TTC549 (cell line): Measurements from ENCODE around the gene UBAC2.
"Not testable (repeated sequence)": the region's sequence is repeated elsewhere in the genome, so short reads cannot be mapped to it uniquely, and the experiment has no call there.

Experiments used
- FAIRE-seq: peaks from 2 replicates; lab custom pipeline; 2012; peaks lifted over from hg19 to GRCh38; lab: Jason Lieb, UNC

The UBAC2 gene

DNA sequence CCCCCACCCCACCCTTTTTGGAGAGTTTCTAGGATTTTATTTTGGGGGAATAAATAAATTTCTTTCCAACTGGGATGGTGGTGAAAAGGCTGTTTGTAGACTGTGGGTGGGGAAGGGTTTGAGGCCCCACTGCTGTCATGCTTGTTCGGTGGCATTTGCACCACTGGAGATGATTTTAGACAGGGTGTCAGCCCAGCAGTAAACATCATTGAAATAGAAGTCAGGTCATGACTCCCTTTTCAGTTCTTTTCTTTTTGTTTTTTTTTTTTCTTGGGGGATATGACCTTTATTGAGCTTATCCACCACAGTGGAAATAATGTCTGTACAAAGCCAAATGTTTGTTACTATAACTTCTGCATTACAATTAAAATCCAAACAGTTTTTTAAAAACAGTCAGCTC is 14.1 kb downstream of the UBAC2 start:
- no peak for FAIRE-seq

DNA sequence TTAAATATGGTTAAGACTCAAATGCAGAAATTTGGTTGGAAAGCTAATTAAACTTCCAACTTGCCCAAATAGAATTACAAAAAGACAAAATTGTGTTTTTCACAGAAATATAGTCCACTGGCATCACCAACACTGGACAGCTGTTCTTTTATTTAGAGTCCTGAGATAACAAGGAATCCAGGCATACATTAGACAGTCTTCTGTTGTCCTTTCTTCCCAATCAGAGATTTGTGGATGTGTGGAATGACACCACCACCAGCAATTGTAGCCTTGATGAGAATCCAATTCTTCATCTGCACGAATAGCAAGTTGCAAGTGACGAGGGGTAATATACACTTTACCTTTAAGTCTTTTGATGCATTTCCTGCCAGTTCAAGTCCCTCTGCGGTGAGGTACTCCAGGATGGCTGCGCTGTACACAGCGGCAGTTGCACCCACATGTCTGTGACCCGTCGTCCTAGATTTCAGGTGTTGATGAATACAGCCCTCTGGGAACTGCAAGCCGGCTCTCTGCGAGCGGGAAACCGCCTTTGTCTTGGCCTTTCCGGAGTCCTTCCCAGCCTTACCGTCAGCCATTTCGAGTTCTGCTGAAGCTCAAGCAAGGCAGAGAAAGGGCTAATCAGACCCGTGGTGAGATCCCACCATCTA is 14.7 kb downstream of the UBAC2 start:
- FAIRE-seq, result no peak

DNA sequence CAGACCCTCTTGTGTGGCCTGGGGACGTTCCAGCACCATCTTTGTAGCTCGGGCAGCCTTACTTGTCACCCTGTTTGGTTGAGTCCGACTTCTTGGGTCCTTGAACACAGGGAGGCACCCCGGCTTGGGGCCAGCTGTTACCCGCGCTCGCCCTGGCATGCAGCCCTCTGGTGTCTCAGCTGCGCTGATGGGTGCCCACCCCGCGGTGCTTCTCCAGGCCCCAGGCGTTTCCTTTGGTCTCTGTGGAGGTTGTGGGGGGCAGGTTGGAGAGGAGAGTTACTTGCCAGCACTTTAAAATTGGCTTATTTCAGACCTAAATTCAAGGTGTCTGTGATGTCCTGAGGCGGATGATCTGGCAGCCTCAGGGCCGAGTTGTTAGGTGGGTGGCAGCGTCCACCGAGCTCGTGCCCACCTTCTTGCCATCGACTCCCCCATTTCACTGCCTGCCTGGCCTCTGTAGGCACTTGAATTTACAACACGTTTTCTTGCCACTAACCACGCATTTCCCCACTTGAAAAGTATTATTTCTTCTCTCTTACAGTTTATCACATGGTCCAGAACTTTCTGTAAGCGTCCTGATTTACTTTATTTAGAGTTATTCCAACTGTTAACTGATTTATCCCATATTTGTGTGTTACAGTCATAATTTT is 16.9 kb downstream of the UBAC2 start:
- no peak for FAIRE-seq

DNA sequence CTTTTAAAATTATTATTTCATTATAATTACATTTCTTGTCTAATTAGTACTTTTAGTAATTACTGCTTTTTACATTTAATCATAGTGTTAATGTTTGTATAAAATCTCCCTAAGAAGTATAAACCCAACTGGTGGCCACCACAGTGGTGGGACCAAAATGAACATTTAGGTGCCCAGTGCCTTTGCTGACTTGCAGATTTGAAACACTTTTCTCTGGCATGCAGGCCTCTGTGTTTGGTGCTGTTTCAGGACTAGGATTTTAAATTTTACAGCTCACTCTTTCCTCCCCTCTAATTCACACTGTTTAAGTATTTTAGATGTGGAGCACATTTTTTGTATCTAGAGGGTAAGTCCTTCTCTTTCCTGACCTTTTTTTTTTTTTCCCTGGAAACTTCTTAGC is 17.5 kb downstream of the UBAC2 start:
- FAIRE-seq, result no peak

DNA sequence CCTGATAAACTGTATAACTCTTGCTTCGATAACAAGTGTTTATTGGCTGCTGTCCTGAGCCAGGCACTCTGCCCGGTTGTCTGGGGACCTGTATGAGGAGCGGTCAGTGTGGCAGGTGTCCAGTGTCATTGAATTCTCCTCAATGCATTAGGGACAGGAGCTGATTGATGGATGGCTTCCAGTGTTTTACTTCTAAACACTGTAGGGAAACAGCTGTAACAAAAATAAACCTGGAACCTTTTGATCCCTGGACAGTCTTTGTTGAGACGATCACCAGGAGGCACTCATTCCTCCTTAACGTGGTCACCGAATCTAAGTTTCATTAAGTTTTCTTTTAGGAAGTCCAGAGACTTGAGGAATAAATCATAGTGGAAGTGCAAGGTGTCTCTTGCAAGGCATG is 17.9 kb downstream of the UBAC2 start:
- FAIRE-seq, result no peak

DNA sequence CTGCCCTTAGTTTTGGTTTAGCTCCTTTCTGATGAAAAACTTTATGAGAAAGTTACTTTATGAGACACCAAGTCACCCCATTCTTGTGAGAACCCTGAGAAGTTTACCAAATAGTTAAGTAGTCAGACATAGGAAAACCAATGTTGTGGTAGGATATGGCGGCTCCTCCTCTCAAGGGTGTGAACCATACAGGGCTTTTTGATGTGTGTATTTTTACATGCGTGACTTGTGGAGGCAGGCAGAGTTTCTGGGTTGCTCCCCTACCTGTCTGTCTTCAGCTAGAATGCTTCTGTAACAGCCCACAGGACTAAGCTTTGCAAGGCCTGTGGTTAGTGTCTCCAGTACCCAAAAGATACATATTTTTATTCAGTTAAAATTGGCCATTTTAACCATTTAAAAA is 18.3 kb downstream of the UBAC2 start:
- no peak for FAIRE-seq

DNA sequence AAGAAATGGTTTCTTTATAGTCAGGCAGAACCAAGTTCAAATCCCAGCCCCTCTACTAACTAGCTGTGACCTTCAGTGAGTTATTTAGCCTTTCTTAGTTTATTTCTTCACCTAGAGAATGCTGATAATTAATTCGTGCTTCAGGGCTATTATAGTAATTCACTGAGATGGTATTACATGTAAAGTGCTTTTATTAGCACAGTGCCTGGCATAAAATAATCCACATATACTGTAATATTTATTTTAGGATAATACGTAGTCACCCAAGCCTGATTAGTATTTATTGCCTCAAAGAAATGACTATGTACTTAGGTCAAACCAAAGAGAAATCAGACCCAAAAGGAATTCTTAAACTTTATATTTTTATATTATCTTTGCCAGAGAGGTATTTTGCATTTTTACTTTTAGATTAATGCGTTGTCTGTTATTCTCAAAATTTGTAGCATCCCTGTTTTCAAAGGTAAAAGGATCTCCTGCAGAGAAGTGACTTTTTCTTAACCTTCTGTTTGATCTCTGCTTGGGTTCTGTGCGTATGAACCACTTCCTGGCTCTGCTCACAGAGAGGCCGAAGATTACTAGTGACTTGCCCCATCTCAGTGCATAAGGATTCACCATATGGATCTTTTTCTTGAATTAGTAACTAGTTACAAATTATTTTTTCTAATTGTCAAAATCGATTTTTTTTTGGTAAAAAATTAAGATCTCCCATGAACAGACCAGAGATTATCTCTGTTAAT is 19.7 kb downstream of the UBAC2 start:
- no peak for FAIRE-seq

DNA sequence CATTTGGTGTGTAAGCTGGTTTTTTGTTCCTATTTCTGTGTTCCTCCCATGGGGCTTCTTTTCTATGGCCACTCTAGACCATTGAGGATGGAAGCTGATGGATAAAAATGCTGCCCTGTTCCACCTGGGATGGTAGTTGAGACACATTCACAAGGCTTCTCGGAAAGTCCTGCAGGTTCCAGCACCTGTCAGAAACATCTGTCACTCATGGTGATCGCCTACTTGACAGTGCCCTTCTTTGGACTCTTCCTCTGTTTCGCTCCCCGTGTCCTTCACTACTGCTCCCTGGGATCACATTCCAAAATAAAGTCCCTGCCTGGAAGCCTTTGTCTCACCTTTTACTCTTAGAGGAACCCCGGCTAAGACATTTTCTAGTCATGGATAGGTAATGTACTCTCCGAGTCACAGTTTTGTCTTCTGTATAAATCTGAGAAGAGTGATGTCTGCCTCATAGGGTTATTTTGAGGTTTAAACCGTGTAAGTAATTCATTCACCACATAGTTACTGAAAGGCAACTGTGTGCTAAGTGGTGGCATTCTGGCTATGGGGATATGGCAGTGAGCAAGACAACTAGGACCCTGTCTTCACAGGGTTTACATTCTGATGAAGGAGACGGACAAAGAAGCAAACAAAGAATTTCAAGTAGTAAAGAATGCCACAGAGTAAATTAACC is 21.0 kb downstream of the UBAC2 start:
- FAIRE-seq, result no peak

DNA sequence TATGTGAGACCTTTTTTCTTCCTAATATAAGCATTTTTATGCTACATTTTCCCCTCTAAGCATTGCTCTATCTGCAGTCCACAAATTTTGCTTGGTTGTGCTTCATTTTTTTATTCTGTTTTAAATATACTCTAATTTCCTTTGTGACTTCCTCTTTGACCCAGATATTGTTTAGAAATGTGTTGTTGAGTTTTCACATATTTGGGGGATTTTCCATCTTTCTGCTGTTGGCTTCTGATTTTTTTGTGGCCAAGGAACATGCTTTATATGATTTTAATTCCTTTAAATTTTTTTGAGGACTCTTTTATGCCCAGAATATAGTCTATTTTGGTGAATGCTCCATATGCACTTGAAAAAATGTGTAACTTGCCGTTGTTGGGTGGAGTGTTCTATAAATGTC is 22.9 kb downstream of the UBAC2 start:
- no peak for FAIRE-seq

DNA sequence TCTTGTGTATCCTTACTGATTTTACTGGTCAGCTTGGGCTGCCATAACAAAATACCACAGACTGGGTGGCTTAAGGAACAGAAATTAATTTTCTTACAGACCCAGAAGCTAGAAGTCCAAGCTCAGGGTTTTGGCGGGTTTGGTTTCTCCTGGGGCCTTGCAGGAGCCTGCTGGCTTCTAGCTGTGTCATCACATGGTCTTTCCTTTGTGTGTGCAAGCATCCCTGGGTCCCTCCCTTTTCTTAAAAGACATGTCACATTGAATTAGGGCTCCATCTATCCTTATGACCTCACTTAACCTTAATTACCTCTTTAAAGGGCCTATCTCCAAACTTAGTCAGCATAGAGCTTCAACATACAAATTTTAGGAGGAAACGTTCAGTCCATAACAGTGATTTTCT is 23.4 kb downstream of the UBAC2 start:
- no peak for FAIRE-seq

DNA sequence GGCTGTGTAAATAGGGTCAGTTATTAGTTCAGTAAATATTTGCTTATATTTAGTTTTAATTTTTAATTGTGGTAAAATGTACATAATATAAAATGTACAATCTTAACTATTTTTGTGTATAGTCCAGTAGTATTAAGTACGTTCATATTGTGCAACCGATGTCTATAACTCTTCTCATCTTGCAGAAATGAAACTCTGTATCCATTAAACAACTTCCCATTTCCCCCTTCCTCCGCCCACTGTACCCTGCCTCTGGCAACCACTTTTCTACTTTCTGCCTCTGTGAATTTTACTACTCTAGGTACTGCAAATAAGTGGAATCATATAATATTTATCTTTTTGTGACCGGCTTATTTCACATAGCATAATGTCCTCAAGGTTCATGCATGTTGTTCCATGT is 24.4 kb downstream of the UBAC2 start:
- FAIRE-seq, result no peak

DNA sequence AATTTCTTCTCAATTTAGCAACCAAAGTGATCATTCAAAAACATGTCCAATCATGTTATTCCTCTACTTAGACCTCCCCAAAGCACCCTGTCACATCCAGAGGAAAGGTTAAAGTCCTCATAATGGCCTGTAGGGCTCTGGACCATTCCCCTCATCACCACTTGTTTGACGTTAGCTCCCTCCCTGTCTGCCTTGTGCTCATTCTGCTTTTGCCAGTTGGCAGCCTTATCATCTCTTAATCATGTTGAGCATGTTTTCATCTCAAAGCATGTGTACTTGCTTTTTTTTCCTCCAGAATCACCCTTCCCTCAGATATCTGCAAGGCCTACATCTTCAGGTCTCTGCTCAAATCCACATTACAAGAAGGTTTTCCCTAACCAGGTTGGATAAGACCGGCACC is 25.9 kb downstream of the UBAC2 start:
- FAIRE-seq, result no peak

DNA sequence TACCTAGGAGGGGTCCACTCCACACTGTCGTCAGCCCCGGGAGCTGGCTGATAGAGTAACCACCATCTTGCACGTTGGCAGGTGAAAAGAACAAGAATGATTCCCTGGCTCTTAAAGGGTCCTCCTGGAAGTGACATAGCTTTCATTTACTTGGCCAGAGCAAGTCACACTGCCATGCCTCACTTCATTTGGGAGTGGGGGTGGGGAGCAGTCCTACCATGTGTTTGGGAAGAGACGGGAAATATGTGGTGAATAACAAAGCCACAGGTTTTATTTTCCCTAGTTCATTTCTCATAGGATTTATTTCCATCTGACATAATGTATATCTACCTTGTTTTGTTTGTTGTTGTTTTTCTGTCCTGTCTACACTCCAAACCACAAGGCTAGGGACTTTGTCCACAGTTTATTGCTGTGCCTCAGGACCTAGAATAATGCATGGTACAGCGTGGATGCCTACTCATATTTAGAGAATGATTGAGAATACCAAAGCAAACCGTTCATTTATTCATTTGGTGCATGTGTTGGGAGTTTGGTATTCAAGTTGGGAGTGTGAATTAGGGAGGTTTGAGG is 26.8 kb downstream of the UBAC2 start:
- no peak for FAIRE-seq

DNA sequence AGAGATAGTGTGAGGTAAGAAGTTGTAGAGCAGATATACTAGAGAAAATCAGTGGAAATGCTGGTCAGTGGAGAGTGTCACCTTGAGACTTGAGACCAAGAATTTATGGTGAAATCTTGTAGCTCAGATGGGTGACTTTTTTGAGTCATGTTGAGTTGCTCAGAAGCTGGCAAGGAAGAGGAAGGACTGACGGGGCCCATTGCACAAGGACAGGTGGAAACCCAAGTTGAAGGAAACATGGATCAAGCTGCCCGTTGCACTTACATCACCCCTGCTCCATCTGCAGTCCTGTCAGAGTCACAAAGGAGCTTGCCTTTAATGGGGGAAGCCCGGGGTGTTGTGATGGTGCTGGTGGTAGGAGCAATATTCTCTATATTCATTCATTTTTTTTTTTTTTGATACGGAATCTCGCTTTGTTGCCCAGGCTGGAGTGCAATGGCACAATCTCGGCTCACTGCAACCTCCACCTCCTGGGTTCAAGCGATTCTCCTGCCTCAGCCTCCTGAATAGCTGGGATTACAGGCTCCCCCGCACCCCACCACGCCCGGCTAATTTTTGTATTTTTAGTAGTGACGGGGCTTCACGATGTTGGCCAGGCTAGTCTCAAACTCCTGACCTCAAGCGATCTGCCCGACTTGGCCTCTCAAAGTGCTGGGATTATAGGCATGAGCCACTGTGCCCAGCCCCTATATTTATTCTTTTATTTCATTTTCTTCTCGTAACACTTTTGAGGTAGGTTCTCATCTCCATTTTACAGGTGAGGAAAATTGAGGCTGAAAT is 27.4 kb downstream of the UBAC2 start:
- FAIRE-seq, result no peak

DNA sequence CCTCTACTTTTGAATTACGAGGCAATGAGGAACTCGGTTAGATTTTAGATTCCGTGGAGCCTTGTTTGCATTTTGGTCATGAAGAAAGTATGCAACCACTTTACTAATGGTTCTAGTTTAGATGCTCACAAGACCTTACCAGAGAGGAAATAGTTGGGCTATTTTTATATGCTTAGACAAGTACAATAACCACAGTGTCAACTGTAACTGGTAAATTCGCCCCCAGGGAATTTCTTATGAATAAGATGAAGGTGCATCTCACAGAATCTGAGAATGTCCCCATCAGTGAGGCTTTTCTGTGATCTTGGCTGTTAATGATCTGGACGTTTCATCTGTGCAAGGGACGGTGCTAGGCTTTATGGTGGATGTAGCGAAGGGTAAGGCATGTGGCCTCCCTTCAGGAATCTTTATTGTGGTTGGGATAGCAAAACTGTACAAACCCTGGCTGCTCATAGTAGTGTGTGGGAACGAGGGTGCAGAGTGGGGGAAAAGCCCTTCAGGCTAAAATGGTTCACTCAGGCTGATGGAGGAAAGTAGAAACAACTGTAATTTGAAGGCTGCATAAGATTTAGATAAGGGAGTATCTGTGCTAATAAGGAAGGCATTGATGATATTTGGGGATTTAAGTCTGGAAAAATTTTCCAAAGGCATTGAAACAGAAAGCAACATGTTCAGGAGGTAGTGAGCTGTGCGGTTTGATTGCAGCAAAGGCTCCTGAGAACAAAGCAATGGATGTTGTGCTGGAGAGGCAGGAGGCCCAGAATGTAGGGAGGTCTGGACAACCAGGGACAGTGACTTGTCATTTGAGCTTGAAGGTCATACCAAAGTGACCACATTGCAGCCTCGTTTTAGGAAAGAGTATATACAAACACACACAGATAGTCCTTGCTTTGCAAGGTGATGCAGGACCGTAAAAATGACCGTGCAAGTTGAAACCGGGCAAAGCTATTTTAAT is 28.4 kb downstream of the UBAC2 start:
- no peak for FAIRE-seq

DNA sequence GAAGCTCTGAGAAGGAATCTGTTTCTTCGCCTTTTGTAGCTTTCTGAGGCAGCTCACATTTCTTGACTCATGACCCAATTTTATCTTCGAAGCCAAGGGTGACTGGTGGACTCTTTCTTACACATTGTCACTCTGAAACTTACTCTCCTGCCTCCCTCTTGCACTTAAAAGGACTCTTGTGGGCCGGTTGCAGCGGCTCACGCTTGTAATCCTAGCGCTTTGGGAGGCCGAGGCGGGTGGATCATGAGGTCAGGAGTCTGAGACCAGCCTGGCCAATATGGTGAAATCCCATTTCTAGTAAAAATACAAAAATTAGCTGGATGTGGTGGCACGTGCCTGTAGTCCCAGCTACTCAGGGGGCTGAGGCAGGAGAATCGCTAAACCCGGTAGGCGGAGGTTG is 29.9 kb downstream of the UBAC2 start:
- FAIRE-seq, result not testable (repeated sequence)

DNA sequence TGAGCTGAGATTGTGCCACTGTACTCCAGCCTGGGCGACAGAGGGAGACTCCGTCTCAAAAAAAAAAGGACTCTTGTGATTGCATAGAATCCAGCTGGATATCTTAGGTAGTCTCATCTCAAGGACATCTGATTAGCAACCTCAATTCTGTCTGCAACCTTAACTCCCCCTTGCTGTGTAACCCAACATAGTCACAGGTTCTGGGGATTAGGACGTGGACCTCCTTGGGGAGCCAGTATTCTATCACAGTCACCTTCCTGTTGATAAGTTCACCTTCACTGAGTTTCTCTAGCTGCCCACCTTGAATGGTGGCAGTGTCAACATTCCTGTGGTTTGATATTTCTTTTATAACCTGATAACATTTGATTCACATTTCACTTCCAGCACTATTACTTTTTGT is 30.3 kb downstream of the UBAC2 start:
- no peak for FAIRE-seq

DNA sequence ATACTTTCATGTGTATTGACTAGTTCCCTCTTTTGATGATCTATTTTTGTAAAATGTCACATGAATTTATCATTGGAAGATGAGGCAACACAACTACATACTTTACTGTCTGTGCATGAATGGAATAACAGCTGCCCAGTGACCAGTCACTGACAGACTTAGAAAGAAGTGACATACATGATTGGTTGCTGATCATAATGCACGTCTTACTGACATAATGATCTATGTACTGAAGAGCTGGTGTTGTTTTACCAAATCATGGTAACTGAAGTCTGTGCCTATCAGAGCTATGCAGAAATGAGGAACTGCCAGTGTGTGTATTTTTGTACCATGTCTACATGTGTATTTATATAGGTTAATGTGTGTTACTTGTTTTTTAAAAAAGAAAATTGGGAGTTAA is 31.1 kb downstream of the UBAC2 start:
- no peak for FAIRE-seq

DNA sequence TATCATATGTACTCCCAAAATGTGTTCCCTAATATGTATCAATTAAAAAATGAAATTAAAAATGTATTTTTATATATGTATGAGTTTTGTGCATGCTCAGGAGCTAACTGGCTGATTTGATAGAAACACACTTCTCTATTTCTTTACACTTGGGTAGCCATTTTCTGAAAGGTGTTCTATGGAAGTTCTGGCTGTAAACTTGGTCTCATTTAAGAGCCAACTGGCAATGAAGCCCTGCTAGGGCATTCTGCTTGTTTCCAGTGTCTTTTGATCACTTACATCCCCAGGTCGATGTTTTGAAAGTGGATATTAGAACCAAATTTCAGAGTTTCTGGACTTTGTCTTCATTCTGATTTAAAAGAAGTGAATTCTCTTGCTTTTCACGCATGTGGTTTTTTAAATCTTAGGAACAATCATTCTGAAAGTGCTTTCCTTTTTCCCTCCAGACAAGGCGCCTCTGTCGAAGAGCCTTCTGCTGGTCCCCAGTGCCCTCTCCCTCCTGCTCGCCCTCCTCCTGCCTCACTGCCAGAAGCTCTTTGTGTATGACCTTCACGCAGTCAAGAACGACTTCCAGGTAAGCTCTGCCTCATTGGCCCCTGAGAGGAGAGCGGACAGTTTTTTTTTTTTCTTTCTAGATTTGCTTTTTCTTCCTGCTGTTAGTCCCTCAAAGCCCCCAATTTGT is 37.5 kb downstream of the UBAC2 start:
- no peak for FAIRE-seq

DNA sequence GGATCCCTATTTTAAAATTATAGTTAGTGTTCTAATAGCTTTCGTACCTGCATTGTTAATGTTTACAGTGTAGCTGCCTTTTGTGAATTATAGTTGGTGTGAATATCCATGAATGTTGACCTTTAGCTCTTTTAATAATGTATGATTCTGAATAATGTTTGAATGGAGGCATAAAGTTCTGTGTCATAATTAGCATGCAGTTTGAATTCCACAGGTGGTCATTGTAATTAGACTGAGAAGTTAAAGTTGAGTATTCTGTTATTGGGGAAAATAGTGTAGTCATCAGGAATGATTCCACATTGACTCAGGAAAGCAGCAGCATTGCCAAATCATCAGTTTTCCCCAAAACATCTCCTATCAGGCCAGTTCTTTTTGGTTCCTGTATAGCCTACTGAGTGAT is 45.4 kb downstream of the UBAC2 start:
- no peak for FAIRE-seq
